ENCODE results near the gene CROCC.

- no peak for TF ChIP-seq EZH2 (IDR thresholded peaks at IDR 0.05; ENCODE audit: low read length)
- TF ChIP-seq, protein P1, sequence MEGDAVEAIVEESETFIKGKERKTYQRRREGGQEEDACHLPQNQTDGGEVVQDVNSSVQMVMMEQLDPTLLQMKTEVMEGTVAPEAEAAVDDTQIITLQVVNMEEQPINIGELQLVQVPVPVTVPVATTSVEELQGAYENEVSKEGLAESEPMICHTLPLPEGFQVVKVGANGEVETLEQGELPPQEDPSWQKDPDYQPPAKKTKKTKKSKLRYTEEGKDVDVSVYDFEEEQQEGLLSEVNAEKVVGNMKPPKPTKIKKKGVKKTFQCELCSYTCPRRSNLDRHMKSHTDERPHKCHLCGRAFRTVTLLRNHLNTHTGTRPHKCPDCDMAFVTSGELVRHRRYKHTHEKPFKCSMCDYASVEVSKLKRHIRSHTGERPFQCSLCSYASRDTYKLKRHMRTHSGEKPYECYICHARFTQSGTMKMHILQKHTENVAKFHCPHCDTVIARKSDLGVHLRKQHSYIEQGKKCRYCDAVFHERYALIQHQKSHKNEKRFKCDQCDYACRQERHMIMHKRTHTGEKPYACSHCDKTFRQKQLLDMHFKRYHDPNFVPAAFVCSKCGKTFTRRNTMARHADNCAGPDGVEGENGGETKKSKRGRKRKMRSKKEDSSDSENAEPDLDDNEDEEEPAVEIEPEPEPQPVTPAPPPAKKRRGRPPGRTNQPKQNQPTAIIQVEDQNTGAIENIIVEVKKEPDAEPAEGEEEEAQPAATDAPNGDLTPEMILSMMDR (optimal IDR thresholded peaks at IDR 0.05 in 1 of 3, IDR thresholded peaks at IDR 0.05 in 1 of 3, conservative IDR thresholded peaks at IDR 0.05 in 1 of 3; ENCODE audit: extremely low read depth in 1 of 3, insufficient read depth in 2 of 3, low read length in 3 of 3): no peak
These were observed 1.2 kb downstream of the CROCC start for GRCh38 chr1:16922885-16923431.
